Prostate gland (tissue), 2 donors: ENCODE data around the gene C1QTNF6.

Experiments used
- CTCF ChIP-seq, 4 experiments: fragments of 200-600 bp in 2 of 4; fragments of 450-650 bp in 2 of 4; sonication (generic) in 2 of 4; IDR thresholded peaks; 1 replicate in 3 of 4; 2 replicates in 1 of 4; pipeline ENCODE4 v1.5.1; 2016 to 2019; ENCODE audit warnings: antibody characterized with exemption in 4 of 4, mild to moderate bottlenecking in 2 of 4, moderate library complexity in 2 of 4
- POLR2A ChIP-seq: fragments of 450-650 bp; IDR thresholded peaks from one replicate; pipeline ENCODE4 v1.6.1; 2016; ENCODE audit warnings: antibody characterized with exemption, mild to moderate bottlenecking
- POLR2AphosphoS5 ChIP-seq: sonication (generic); formaldehyde crosslinking; IDR thresholded peaks from one replicate; pipeline ENCODE4 v1.6.1; 2017; ENCODE audit warnings: antibody characterized with exemption

GRCh38 chr22:37187552-37187890 is 526 bp downstream of the C1QTNF6 start:
- no peak for TF ChIP-seq CTCF (IDR thresholded peaks at IDR 0.05)
- no peak for TF ChIP-seq POLR2A
- TF ChIP-seq POLR2AphosphoS5, result no peak
